GM10248 (cell line): ENCODE data around the gene YPEL1.

Source experiments
- CTCF ChIA-PET: fragments of 300-600 bp; sonication (Branson Sonifier 250); formaldehyde crosslinking; extraction: SDS; loops from one replicate; lab custom pipeline; 2021; ENCODE audit warnings: antibody characterized with exemption; lab: Yijun Ruan, JAX
- POLR2A ChIA-PET: fragments of 350-650 bp; sonication (Branson Sonifier 250); formaldehyde crosslinking; extraction: SDS; loops from one replicate; lab custom pipeline; 2020; ENCODE audit warnings: antibody characterized with exemption; lab: Yijun Ruan, JAX
- DNase-seq: peaks from one replicate; pipeline ENCODE4 v3.0.0; 2012; ENCODE audit errors: extremely low spot score
- TF ChIP-seq, protein P1 (sequence below): IDR thresholded peaks from 2 replicates; pipeline ENCODE4 v1.5.1; 2012; ENCODE audit warnings: mild to moderate bottlenecking, low read depth; ENCODE audit errors: extremely low read depth, missing control alignments, control extremely low read depth

Gene YPEL1

GRCh38 chr22:21700822-21701221 lies 34.8 kb downstream of the YPEL1 start:
- ChIA-PET CTCF (interaction anchor here (1.6 kb wide), 1 partner anchor 252 kb away, joined by 3 read pairs; the partner anchor contains the start of gene PPM1F), POLR2A (no interaction called here)
- no peak for DNase-seq
- TF ChIP-seq, protein P1, sequence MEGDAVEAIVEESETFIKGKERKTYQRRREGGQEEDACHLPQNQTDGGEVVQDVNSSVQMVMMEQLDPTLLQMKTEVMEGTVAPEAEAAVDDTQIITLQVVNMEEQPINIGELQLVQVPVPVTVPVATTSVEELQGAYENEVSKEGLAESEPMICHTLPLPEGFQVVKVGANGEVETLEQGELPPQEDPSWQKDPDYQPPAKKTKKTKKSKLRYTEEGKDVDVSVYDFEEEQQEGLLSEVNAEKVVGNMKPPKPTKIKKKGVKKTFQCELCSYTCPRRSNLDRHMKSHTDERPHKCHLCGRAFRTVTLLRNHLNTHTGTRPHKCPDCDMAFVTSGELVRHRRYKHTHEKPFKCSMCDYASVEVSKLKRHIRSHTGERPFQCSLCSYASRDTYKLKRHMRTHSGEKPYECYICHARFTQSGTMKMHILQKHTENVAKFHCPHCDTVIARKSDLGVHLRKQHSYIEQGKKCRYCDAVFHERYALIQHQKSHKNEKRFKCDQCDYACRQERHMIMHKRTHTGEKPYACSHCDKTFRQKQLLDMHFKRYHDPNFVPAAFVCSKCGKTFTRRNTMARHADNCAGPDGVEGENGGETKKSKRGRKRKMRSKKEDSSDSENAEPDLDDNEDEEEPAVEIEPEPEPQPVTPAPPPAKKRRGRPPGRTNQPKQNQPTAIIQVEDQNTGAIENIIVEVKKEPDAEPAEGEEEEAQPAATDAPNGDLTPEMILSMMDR: no peak

- CTCF ChIA-PET: interaction anchor here (1.5 to 1.6 kb wide), 2 partner anchors 239 to 253 kb away, joined by 3 to 4 read pairs; partner anchors contain the start of gene PPM1F
Observed at GRCh38 chr22:21699643-21700042, 36.0 kb downstream of the YPEL1 start.

DNA sequence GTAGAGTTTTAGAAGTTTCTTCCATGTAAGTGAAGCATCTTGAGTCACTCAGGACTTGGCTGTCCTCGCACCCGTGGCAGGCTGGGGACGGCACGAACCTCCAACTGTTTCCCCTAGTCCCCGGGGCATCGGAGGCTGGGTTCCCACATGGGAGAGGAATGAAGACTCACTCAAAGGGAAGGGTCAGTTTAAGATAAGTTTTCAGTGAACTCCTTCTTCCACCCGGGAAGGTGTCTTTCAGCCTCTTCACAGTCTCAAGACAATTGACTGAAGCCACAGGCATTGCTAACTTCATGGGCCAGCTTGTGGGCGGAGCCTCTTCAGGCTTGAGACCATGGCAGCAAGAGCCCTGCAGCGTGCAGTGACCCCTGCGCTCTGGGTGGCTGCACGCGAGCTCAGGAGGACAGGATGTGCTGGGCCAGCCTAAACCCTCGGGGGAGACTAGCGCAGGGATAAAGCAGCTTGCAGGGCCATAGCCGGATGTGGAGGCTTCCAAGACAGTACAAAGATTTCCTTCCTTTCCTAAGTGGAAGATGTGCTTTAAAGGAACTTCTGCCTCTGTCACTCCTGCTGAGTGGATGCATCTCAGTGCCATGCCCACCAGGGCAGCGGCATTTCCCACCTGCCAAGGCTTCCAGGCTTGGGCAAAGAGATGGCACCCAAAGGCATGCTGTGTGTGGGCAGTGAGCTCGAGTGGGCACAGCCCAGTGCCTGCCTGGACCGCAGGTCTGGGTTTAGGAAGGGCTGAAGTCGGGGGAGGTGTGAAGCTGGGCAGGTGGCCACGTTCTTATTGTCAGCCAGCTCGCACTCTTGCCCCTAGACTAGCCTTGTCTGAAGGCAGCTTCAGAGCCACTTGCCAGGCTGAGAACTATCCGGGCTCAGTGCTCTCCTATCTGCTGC lies 36.9 kb downstream of the YPEL1 start:
- CTCF ChIA-PET: interaction anchor here (0.8 to 1.5 kb wide), 3 partner anchors 33 to 254 kb away, joined by 3 to 4 read pairs (median 4); partner anchors contain the start of genes PPIL2 and PPM1F
- POLR2A ChIA-PET: no interaction called here
- TF ChIP-seq, protein P1: no peak

More at GRCh38 chr22:21699643-21700042, 36.0 kb downstream of the YPEL1 start:
- no peak for DNase-seq
- POLR2A ChIA-PET: no interaction called here
- TF ChIP-seq, protein P1: no peak

GRCh38 chr22:21697880-21698279 lies 37.7 kb downstream of the YPEL1 start:
- ChIA-PET POLR2A (no interaction called here), CTCF (interaction anchor here (0.8 to 1.4 kb wide), 5 partner anchors 16 to 255 kb away, joined by 3 to 7 read pairs (median 3); partner anchors contain the start of genes PPIL2 and PPM1F)
- TF ChIP-seq, protein P1: no peak
- DNase-seq: no peak

More for the DNA sequence above, 36.9 kb downstream of the YPEL1 start:
- DNase-seq: no peak

DNA sequence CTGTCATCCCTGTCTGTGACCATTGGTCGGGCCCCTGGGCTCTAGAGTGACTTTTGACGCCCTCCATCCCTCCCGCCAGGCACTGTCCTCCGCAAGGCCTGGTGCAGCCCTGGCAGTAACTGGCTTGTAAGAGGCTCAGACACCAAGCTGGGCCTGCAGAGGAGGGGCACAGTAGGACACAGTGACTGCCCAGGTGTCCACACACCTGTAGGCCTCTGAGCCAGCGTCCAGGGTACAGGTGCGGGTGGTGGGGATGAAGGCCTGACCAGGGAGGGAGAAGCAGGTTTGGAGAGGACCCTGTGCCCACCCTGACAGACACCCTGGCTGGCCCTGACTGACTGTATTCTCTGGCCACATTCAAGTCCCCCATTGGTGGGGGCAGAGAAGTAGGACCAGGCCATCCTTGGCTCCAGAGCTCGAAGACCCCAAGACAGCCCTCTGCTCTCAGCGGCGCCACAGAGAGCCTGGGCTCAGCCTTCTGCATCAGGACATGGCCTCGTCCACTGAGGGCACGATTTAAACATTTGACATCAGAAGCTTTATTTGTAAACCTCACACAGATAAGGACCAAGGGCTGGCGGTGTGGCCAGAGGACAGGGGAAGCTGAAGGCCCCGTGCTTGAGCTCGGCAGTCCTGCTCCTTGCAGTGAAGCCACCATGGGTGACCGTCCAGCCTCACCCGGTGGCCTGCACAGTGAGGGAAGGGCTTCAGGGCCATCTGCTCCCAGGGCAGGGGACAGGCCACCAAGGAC lies 38.4 kb downstream of the YPEL1 start:
- TF ChIP-seq, protein P1: no peak
- DNase-seq: no peak
- CTCF ChIA-PET: interaction anchor here (0.6 to 1.4 kb wide), 5 partner anchors 13 to 256 kb away, joined by 3 to 7 read pairs (median 3); partner anchors contain the start of gene PPM1F
- POLR2A ChIA-PET: no interaction called here

DNA sequence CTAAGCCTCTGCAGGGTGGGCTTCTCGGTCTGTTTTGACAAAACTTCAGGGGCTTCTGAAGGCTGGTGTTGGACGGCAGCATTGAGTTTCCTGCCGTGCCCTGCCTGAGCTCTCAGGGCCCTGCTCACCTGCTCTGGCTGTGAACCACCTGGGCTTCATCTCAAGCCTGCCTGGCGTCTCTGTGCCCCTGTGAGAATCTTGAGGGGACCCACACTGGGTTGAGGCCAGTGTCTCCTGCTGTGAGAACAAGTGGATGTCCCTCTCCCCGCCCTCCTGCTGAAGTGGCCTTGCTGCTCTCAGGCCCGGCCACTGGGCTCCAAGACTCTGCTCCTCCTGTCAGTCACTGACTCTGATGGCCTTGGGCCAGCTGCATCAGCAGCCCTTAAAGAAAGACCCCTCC lies 39.5 kb downstream of the YPEL1 start:
- ChIA-PET CTCF (no interaction called here), POLR2A (no interaction called here)
- DNase-seq: no peak
- TF ChIP-seq, protein P1: no peak
